Heart left ventricle (tissue), 16 donors: Measurements from ENCODE around the gene FER. TPM values are rescaled to one million over a fixed set of nuclear protein-coding genes. Genes with fewer than 3 reads are reported as not detected.
"Not testable (repeated sequence)": the region's sequence is repeated elsewhere in the genome, so short reads cannot be mapped to it uniquely, and the experiment has no call there.

ENCODE experiments used
- ATAC-seq, 4 donors: fragments of 200-7000 bp; cut with Tn5 transposase; one replicate each; pipeline ENCODE4 v1.9.1; 2020 to 2022; ENCODE audit warnings: moderate library complexity in 4 of 4, mild to moderate bottlenecking in 3 of 4, moderate number of reproducible peaks in 1 of 4
- DNase-seq, 5 donors: peaks; one replicate each; pipeline ENCODE4 v3.0.0-alpha.2; 2020
- H3K27ac ChIP-seq, 12 donors: fragments of 200-600 bp; sonication (generic) in 4 of 12; one replicate each; pipeline versions ENCODE4 v1.5.0 to v1.8.0; 2016 to 2022; ENCODE audit warnings: mild to moderate bottlenecking in 2 of 12
- H3K27me3 ChIP-seq, 9 donors: fragments of 200-600 bp; sonication (generic) in 2 of 9; one replicate each; pipeline versions ENCODE4 v1.5.1 to v1.8.0; 2016 to 2022; ENCODE audit warnings: mild to moderate bottlenecking in 3 of 9
- H3K36me3 ChIP-seq, 9 donors: fragments of 200-600 bp; sonication (generic) in 2 of 9; one replicate each; pipeline versions ENCODE4 v1.5.0 to v1.8.0; 2018 to 2022; ENCODE audit warnings: mild to moderate bottlenecking in 2 of 9
- H3K4me1 ChIP-seq, 12 donors: fragments of 200-600 bp; sonication (generic) in 4 of 12; one replicate each; pipeline versions ENCODE4 v1.5.0 to v1.8.0; 2016 to 2022; ENCODE audit warnings: mild to moderate bottlenecking in 3 of 12
- H3K4me3 ChIP-seq, 12 donors: fragments of 200-600 bp; sonication (generic) in 4 of 12; one replicate each; pipeline versions ENCODE4 v1.5.0 to v1.8.0; 2017 to 2022; ENCODE audit warnings: mild to moderate bottlenecking in 9 of 12, moderate library complexity in 4 of 12
- H3K9me3 ChIP-seq, 12 donors: fragments of 200-600 bp; sonication (generic) in 4 of 12; one replicate each; pipeline versions ENCODE4 v1.5.0 to v1.8.0; 2016 to 2022; ENCODE audit warnings: mild to moderate bottlenecking in 1 of 12
- POLR2A ChIP-seq, 2 donors: fragments of 450-650 bp; IDR thresholded peaks; one replicate each; pipeline ENCODE4 v1.6.1; 2017; ENCODE audit warnings: antibody characterized with exemption in 2 of 2, mild to moderate bottlenecking in 2 of 2, moderate library complexity in 2 of 2
- WGBS, 4 donors: extraction: QIAGEN DNeasy Blood & Tissue Kit in 2 of 4; methylation state at CpG; one replicate each; pipeline versions ENCODE4 v1.1.5 to v1.1.7; 2013 to 2018; 5-methylcytosine and 5-hydroxymethylcytosine counted together
- intact Hi-C, 10 donors: fragments of 100-400 bp; cut with DNase I; formaldehyde crosslinking; loops; one replicate each; pipeline versions ENCODE4 v1.11.1 to v1.14.2; 2022
- polyA plus RNA-seq, 2 donors: library from polyadenylated mRNA; stranded (reverse); fragments of 200-250 nt; gene quantifications; one replicate each; pipeline ENCODE4 v1.2.3, GENCODE V29; 2013
- total RNA-seq, 9 donors: library from RNA; depleted of rRNA in 2 of 9; stranded (reverse); fragments of >200 nt in 2 of 9; fragmentation: NEBNext Ultra II Directional in 3 of 9; extraction: Animal tissue kit (Norgen Biotek cat#: 25700) in 3 of 9; gene quantifications; one replicate each; pipeline versions ENCODE4 v1.1.0 to v1.2.4, GENCODE V29; 2016 to 2023
- TF ChIP-seq, protein P1 (sequence below), 12 donors: fragments of 200-600 bp; sonication (generic) in 4 of 12; IDR thresholded peaks; one replicate each; pipeline versions ENCODE4 v1.5.0 to v1.8.0; 2018 to 2022; ENCODE audit warnings: antibody characterized with exemption in 12 of 12, mild to moderate bottlenecking in 5 of 12
- donor health status: ischemic (EF 13 %, LVEDD 7.1; RV severe dilation, severe dysfunction).
- donor health status: healthy with polysubstance abuse.
- donor health status: DM: no; HTN: yes; CAD: no.
- donor health status: DM: no; HTN: no; CAD: no.
- donor health status: ischemic (EF 25% LVEDD 6.9; RV normal size, moderate dysfunction).
- donor health status: ischemic (EF 25% LVEDD 5.7; RV mildly dilated, moderate dysfunction).
- donor health status: healthy.
- donor health status: DM: yes; HTN: yes; CAD: no.
- donor health status: ischemic (EF 35%, LVEDD 5.7; RV mildly dilated, moderate dysfunction).
- donor health status: nonischemic (EF 11% LVEDD 7.7; RV severe dilation, severe dysfunction).
- donor health status: DM: yes; HTN: yes; CAD: no.
- donor health status: PGD.
- donor health status: ischemic (EF 29% LVEDD 5.4; RV normal size, mild dysfunction).
- donor health status: nonischemic (EF 23%, LVEDD 6.1; RV moderate dilation, normal function).

FER gene
- total and polyA plus RNA-seq, 11 donors = 1.4 to 25.7 (median 13.1) TPM

DNA sequence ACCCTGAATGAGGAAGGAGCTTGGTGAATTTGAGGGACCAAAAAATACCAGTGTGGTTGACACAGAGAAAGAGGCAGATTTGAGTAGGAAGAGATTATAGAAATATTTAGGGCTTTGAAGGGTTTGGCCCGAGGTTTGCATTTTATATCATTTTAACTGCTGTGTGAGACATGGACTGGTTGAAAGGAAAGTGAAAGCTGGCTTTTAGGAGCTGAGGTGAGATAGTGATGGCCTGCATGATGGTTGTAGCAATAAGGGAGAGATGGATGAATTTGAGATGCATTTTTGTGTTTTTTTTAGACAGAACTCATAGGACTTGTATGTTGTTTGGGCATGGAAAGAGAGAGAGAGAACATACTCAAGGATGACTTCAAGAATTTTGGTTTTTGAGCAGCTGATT lies 21.7 kb downstream of the FER start:
- H3K4me1 ChIP-seq = peaks cover 0 to 16% (median 6%) of the 10 kb centered on the region in 12 donors
- 69 to 76% (median 71%) methylated on average over 1 of the region's 1 CpG for WGBS, 4 donors
- H3K27ac ChIP-seq = peak overlapping the region in 1 of 12 donors; percentile 15
- H3K36me3 ChIP-seq = peaks cover 0 to 8% (median 0%) of the 10 kb centered on the region in 9 donors
- ATAC-seq (no peak), DNase-seq (no peak)
- intact Hi-C loops = no loop called here
- H3K4me3 ChIP-seq = no peak overlapping the region
- no peak for TF ChIP-seq POLR2A (IDR thresholded peaks at IDR 0.05)
- TF ChIP-seq, protein P1, sequence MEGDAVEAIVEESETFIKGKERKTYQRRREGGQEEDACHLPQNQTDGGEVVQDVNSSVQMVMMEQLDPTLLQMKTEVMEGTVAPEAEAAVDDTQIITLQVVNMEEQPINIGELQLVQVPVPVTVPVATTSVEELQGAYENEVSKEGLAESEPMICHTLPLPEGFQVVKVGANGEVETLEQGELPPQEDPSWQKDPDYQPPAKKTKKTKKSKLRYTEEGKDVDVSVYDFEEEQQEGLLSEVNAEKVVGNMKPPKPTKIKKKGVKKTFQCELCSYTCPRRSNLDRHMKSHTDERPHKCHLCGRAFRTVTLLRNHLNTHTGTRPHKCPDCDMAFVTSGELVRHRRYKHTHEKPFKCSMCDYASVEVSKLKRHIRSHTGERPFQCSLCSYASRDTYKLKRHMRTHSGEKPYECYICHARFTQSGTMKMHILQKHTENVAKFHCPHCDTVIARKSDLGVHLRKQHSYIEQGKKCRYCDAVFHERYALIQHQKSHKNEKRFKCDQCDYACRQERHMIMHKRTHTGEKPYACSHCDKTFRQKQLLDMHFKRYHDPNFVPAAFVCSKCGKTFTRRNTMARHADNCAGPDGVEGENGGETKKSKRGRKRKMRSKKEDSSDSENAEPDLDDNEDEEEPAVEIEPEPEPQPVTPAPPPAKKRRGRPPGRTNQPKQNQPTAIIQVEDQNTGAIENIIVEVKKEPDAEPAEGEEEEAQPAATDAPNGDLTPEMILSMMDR (IDR thresholded peaks at IDR 0.05) = no peak
- H3K27me3 ChIP-seq = no peaks in the 10 kb centered on the region
- H3K9me3 ChIP-seq = peaks cover 0 to 10% (median 0%) of the 10 kb centered on the region in 12 donors

DNA sequence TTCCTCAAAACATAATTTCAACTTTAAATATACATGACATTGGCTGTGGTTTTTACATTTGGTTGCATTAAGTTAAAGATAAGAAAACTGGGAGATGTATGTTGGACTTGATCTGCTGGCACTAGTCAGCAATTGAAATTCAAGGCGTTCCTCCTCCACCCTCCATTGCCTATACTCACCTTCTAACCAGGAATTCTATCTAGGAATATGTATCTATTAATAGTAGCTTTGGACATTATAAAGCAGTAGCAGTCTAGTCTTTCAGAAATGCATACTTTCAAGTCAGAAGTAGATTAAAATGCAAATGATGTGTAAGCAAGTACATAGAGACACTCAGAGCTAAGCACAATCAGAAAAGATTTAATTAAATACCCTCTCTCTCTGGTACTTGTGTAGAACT lies 24.9 kb downstream of the FER start:
- Histone ChIP-seq H3K9me3 (peaks cover 0 to 10% (median 0%) of the 10 kb centered on the region in 12 donors), H3K36me3 (peaks cover 0 to 8% (median 0%) of the 10 kb centered on the region in 9 donors), H3K4me1 (peaks cover 0 to 11% (median 5%) of the 10 kb centered on the region in 12 donors), H3K27ac (no peak overlapping the region), H3K4me3 (no peak overlapping the region), H3K27me3 (no peaks in the 10 kb centered on the region)
- intact Hi-C loops = no loop called here
- TF ChIP-seq, protein P1 (IDR thresholded peaks at IDR 0.05) = no peak
- no peak for TF ChIP-seq POLR2A (IDR thresholded peaks at IDR 0.05)
- 37 to 58% (median 47%) methylated on average over 1 of the region's 1 CpG for WGBS, 4 donors
- no peak for DNase-seq
- no peak for ATAC-seq

DNA sequence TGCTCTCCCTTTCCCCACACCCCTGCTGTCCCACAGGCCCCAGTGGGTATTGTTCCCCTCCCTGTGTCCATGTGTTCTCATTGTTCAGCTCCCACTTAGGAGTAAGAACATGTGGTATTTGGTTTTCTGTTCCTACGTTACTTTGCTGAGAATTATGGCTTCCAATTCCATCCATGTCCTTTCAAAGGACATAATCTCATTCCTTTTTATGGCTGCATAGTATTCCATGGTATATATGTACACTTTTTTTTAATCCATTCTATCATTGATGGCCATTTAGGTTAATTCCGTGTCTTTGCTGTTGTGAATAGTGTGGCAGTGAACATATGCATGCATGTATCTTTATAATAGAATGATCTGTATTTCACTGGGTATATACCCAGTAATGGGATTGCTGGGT lies 25.6 kb downstream of the FER start:
- no peak overlapping the region for H3K4me3 ChIP-seq
- peaks cover 0 to 11% (median 5%) of the 10 kb centered on the region in 12 donors for H3K4me1 ChIP-seq
- H3K9me3 ChIP-seq = peaks cover 0 to 12% (median 0%) of the 10 kb centered on the region in 12 donors
- 96 to 99% (median 97%) methylated on average over 2 of the region's 2 CpGs for WGBS, 4 donors
- intact Hi-C loops = no loop called here
- ATAC-seq (no peak), DNase-seq (no peak)
- no peak for TF ChIP-seq POLR2A (IDR thresholded peaks at IDR 0.05)
- TF ChIP-seq, protein P1 (IDR thresholded peaks at IDR 0.05) = no peak
- no peaks in the 10 kb centered on the region for H3K27me3 ChIP-seq
- no peak overlapping the region for H3K27ac ChIP-seq
- peaks cover 0 to 8% (median 0%) of the 10 kb centered on the region in 9 donors for H3K36me3 ChIP-seq

DNA sequence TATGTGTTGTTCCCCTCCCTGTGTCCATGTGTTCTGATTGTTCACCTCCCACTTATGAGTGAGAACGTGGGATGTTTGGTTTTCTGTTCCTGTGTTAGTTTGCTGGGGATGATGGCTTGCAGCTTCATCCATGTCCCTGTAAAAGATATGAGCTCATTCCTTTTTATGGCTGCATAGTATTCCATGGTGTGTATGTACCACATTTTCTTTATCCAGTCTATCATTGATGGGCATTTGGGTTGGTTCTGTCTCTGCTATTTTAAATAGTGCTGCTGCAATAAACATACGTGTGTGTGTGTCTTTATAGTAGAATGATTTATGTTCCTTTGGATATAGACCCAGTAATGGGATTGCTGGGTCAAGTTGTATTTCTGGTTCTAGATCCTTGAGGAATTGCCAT lies 26.4 kb downstream of the FER start:
- WGBS, 4 donors = 95 to 98% (median 97%) methylated on average over 2 of the region's 2 CpGs
- DNase-seq, H3K27me3 ChIP-seq, intact Hi-C loops, H3K27ac ChIP-seq, ATAC-seq, H3K4me3 ChIP-seq, H3K36me3 ChIP-seq: not testable (repeated sequence)
- Histone ChIP-seq H3K9me3 (peaks cover 0 to 17% (median 0%) of the 10 kb centered on the region in 12 donors), H3K4me1 (peaks cover 0 to 11% (median 5%) of the 10 kb centered on the region in 12 donors)

DNA sequence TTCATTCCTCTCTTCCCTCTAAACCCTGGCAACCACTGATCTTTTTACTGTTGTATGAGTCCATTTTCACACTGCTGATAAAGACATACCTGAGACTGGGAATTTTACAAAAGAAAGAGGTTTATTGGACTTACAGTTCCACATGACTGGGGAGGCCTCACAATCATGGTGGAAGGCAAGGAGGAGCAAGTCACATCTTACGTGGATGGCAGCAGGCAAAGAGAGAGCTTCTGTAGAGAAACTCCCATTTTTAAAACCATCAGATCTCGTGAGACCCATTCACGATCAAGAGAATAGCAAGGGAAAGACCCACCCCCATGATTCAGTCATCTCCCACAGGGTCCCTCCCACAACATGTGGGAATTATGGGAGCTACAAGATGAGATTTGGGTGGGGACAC lies 29.9 kb downstream of the FER start:
- ATAC-seq, H3K4me1 ChIP-seq, H3K27me3 ChIP-seq, H3K27ac ChIP-seq, H3K4me3 ChIP-seq, intact Hi-C loops, H3K36me3 ChIP-seq, DNase-seq: not testable (repeated sequence)
- WGBS, 4 donors = 96 to 98% (median 97%) methylated on average over 3 of the region's 3 CpGs
- peaks cover 0 to 26% (median 0%) of the 10 kb centered on the region in 12 donors for H3K9me3 ChIP-seq

DNA sequence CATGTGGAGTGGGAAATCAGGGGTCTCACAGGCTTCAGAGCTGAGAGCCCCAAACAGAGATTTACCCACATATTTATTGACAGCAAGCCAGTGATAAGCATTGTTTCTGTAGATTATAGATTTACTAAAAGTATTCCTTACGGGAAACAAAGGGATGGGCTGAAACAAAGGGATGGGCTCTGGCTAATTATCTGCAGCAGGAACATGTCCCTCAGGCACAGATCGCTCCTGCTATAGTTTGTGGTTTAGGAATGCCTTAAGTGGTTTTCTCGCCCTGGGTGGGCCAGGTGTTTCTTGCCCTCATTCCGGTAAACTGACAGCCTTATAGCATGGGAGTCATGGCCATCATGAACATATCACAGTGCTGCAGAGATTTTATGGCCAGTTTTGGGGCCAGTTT lies 36.9 kb downstream of the FER start:
- not testable (repeated sequence) for H3K27me3 ChIP-seq, DNase-seq, H3K27ac ChIP-seq, ATAC-seq, H3K4me3 ChIP-seq
- WGBS, 4 donors = 94 to 97% (median 97%) methylated on average over 4 of the region's 4 CpGs
- intact Hi-C loops = loop anchor here in 1 of 10 donors (10.0 kb wide), 1 partner anchor 550 kb away; no protein-coding TSS in a partner anchor
- Histone ChIP-seq H3K36me3 (peaks cover 0 to 10% (median 0%) of the 10 kb centered on the region in 9 donors), H3K9me3 (peaks cover 0 to 11% (median 0%) of the 10 kb centered on the region in 12 donors), H3K4me1 (peaks cover 0 to 31% (median 5%) of the 10 kb centered on the region in 12 donors)
